ENCODE data around the gene DCLK1. TPM values are rescaled to one million over a fixed set of nuclear protein-coding genes. Genes with fewer than 3 reads are reported as not detected.

Gene DCLK1
- total RNA-seq, 1 experiment from 2014 or later: 0.10 TPM

DNA sequence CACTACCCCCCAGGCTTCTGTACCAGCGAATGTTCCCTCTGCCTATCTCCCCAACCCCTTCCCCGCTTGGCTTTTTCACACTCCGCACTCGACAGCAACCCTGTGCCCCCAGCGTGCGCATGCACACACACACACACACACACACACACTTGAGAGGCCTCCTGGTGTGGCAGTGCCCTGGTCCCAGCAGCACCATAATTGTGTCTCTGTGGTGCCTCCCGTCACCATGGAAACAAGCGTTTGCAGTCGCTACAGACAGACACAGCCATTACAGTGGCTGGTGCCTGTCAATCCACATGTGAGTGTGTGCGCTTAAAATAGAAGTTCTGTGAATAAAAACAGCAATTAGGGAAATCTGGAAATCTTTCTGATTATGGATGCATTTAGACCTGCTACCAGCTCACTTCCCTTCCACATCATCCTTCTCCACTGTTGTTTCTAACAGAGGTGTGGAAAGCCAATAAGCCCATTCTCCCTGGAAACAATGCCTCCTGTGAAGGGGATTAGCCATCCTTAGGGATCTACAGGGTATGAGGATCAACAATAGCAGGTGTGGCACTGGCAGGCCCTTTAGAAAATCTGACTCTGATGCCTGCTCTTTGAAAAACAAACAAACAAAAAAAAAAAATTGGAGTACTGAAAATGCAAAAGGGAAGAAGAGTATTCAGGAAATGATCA, 146.3 kb downstream of the DCLK1 start:
- Histone ChIP-seq H4K20me1 (ENCODE audit: insufficient read depth) (no peaks in the 10 kb centered on the region), H2AFZ (ENCODE audit: low read depth, low read length, poor library complexity, severe bottlenecking) (no peak overlapping the region), H3K79me2 (ENCODE audit: insufficient read depth, low read length) (no peaks in the 10 kb centered on the region), H3K36me3 (ENCODE audit: control insufficient read depth in 1 of 2, insufficient read depth in 2 of 2, low read length in 2 of 2) (no peaks in the 10 kb centered on the region), H3K27ac (ENCODE audit: low read depth, low read length) (no peak overlapping the region), H3K27me3 (ENCODE audit: insufficient read depth, low read length) (no peaks in the 10 kb centered on the region), H3K9me3 (ENCODE audit: control insufficient read depth in 1 of 2, insufficient read depth in 1 of 2, low read depth in 1 of 2, low read length in 2 of 2) (no peaks in the 10 kb centered on the region), H3K9me2 (ENCODE audit: insufficient read depth) (no peaks in the 10 kb centered on the region), H3K4me3 (replicated peaks in 1 of 2; ENCODE audit: low read depth in 1 of 2, low read length in 2 of 2) (no peak overlapping the region), H3K4me1 (ENCODE audit: control insufficient read depth in 1 of 2, insufficient read depth in 2 of 2, low read length in 2 of 2) (no peaks in the 10 kb centered on the region), H3K9ac (ENCODE audit: low read length) (no peak overlapping the region), H3K4me2 (ENCODE audit: low read length) (no peak overlapping the region)
- intact Hi-C loops (cut with micrococcal nuclease): no loop called here
- no TSS peak for BruUV-seq (replicated peaks)
- CTCF ChIA-PET: no interaction called here
- POLR2A ChIA-PET: no interaction called here
- no peak for DNase-seq (ENCODE audit: low read depth, low spot score)
- RAD21 ChIA-PET (ENCODE audit: low non-redundant PET in 1 of 2, low total read pairs in 2 of 2, uncharacterized antibody in 2 of 2, unreplicated experiment in 2 of 2): no interaction called here
- no peak for ATAC-seq
- TF ChIP-seq, protein P1, sequence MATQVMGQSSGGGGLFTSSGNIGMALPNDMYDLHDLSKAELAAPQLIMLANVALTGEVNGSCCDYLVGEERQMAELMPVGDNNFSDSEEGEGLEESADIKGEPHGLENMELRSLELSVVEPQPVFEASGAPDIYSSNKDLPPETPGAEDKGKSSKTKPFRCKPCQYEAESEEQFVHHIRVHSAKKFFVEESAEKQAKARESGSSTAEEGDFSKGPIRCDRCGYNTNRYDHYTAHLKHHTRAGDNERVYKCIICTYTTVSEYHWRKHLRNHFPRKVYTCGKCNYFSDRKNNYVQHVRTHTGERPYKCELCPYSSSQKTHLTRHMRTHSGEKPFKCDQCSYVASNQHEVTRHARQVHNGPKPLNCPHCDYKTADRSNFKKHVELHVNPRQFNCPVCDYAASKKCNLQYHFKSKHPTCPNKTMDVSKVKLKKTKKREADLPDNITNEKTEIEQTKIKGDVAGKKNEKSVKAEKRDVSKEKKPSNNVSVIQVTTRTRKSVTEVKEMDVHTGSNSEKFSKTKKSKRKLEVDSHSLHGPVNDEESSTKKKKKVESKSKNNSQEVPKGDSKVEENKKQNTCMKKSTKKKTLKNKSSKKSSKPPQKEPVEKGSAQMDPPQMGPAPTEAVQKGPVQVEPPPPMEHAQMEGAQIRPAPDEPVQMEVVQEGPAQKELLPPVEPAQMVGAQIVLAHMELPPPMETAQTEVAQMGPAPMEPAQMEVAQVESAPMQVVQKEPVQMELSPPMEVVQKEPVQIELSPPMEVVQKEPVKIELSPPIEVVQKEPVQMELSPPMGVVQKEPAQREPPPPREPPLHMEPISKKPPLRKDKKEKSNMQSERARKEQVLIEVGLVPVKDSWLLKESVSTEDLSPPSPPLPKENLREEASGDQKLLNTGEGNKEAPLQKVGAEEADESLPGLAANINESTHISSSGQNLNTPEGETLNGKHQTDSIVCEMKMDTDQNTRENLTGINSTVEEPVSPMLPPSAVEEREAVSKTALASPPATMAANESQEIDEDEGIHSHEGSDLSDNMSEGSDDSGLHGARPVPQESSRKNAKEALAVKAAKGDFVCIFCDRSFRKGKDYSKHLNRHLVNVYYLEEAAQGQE (IDR thresholded peaks at IDR 0.05; ENCODE audit: low read depth): no peak
- TF ChIP-seq POLR2A (IDR thresholded peaks at IDR 0.05; ENCODE audit: borderline replicate concordance, extremely low read depth, insufficient read depth, insufficient read length) (no peak), POLR2AphosphoS5 (IDR thresholded peaks at IDR 0.05; ENCODE audit: low read depth, low read length) (no peak), EGR1 (IDR thresholded peaks at IDR 0.05; ENCODE audit: low read depth) (no peak), ZNF274 (IDR thresholded peaks at IDR 0.05; ENCODE audit: low read depth, low read length) (no peak), JUND (IDR thresholded peaks at IDR 0.05) (no peak), YY1 (IDR thresholded peaks at IDR 0.05; ENCODE audit: extremely low read depth, insufficient replicate concordance, low read depth, low read length) (no peak), SIN3A (IDR thresholded peaks at IDR 0.05; ENCODE audit: low read depth) (no peak), EZH2phosphoT487 (IDR thresholded peaks at IDR 0.05; ENCODE audit: borderline replicate concordance) (no peak), ELF1 (IDR thresholded peaks at IDR 0.05; ENCODE audit: borderline replicate concordance, low read depth) (no peak), SRF (IDR thresholded peaks at IDR 0.05; ENCODE audit: low read depth) (no peak), EZH2 (IDR thresholded peaks at IDR 0.05) (no peak), ATF3 (IDR thresholded peaks at IDR 0.05) (no peak)
- TF ChIP-seq, protein P2, sequence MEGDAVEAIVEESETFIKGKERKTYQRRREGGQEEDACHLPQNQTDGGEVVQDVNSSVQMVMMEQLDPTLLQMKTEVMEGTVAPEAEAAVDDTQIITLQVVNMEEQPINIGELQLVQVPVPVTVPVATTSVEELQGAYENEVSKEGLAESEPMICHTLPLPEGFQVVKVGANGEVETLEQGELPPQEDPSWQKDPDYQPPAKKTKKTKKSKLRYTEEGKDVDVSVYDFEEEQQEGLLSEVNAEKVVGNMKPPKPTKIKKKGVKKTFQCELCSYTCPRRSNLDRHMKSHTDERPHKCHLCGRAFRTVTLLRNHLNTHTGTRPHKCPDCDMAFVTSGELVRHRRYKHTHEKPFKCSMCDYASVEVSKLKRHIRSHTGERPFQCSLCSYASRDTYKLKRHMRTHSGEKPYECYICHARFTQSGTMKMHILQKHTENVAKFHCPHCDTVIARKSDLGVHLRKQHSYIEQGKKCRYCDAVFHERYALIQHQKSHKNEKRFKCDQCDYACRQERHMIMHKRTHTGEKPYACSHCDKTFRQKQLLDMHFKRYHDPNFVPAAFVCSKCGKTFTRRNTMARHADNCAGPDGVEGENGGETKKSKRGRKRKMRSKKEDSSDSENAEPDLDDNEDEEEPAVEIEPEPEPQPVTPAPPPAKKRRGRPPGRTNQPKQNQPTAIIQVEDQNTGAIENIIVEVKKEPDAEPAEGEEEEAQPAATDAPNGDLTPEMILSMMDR (IDR thresholded peaks at IDR 0.05 in 2 of 3, conservative IDR thresholded peaks at IDR 0.05 in 1 of 3; ENCODE audit: borderline replicate concordance in 1 of 3, insufficient read depth in 1 of 3, low read depth in 2 of 3, low read length in 2 of 3): no peak
